CD4-positive, alpha-beta T cell treated with Interleukin-6 for 4 hours (primary cell): ENCODE measurements around the gene LMTK3.
A peak's percentile ranks its signal among the peaks of the same experiment; 100 is the strongest.

Experiments
- DNase-seq: peaks from one replicate; pipeline ENCODE4 v3.0.0-alpha.2; 2020; ENCODE audit warnings: mixed read lengths

Gene LMTK3

DNA sequence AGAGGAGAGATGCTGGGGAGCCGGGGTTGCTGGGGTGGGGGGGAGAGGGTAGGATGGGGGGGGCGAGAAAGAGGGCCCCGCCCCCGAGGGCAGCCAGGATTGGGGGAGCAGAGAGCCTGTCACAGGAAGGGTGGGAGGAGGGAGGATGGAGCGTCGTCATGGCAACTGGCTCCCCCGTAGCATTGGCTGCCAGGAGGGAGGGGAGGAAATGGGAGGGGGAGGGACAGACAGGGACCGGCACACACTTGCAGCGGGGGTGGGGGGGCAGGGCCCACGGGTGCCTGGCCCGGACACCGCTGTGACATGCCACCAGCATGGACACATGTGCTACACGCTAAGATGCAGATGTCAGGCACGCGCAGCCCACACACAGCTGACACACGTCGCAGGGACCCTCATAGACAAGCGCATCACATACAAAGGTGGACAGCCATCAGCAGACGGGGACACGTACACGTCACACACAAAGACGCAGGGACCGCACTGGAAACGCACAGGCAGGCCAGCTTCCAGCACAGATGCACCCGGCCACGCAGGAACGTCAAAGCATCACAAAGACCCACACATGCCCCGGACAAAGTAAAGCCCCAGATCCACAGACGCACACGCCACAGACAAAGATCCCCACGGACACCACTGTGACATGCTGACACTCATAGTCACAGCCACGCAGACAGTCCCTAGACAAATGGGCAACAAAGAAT is at the start of gene LMTK3:
Gene LMTK3, minus strand, starts transcription at position 36 of the 704 bp plus-strand sequence. CDS start 259 bp downstream, outside the sequence.
- peak; percentile 93 for DNase-seq

- no peak for DNase-seq
These were observed 49.8 kb upstream of the LMTK3 start for GRCh38 chr19:48561412-48561811.

- peak; percentile 7 for DNase-seq
These were observed 48.5 kb upstream of the LMTK3 start for GRCh38 chr19:48560095-48560530.

DNA sequence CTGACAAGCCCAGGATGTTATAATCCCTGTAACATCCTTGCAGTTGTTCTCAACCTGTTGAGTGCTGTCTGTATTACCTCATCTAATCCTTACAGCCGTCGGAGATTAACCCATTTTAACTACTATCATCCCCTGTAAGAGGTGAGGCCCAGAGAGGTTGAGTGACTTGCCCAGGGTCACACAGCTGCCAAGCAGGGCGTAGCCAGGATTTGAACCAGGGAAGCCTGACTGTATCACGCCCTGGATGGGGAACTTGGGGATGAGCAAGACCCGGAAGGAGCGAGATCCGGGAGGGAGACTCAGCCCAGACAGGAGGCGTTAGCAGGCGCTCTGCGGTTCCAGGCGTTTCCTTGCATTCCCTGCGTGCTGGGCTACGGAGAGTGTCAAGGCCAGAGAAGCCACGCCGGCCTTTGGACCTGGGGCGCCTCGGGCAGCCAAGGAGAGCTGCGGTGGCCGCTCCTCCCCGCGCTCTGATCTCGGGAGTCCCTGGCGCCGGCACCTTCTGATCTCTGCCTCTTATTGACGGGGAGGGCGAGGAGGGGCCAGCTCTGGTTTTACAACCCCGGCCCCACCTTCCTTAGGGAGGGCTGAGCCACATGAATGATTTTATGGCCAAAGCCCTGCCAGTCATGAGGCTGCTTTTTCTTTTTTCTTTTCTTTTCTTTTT is 46.5 kb upstream of the LMTK3 start:
- DNase-seq = no peak

- DNase-seq = no peak
These were observed 45.2 kb upstream of the LMTK3 start for GRCh38 chr19:48556825-48557224.

DNA sequence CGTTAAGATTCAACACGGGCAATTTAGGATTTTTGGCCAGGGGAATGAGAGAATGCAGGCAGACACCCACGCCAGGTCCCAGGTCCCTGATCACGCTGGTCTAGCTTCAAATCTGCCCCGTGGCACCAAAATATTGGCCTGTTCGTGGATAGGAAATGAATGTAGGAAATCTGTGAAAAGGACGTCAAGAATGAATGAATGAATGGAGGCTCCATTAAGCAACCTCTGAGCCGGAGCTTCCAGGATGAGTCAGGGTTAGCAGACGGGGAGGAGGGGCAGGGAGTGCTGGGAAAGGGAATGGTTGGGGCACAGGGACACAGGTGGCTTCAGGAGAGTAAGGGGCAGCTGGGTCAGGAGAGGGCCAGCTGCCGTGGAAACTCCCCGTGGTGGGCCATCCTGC is 44.5 kb upstream of the LMTK3 start:
- DNase-seq = no peak

DNA sequence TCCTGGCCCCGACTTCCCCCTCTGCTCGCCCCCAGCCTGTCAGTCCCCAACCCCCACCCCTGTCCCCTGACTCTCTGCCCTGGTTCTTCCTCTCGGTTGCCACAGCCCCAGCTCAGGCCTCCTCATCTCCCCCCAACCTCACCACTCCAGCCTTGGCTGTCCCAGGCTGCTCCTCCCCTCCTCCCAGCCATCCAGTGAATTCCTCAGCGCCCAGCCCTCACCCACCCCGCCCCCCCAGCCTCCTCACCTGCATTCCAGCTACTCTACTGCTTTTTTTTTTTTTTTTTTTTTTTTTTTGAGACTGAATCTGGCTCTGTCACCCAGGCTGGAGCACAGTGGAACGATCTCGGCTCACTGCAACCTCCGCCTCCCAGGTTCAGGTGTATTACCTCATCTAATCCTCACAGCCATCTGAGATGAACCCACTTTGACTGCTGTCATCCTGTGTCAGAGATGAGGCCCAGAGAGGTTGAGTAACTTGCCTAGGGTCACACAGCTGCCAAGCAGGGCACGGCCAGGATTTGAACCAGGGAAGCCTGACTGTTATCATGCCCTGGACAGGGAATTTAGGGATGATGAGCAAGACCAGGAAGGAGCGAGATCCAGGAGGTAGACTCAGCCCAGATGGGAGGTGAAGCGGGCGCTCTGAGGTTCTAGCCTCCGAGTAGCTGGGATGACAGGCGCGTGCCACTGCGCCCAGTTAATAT is 42.9 kb upstream of the LMTK3 start:
- no peak for DNase-seq

GRCh38 chr19:48553676-48554384 is 42.2 kb upstream of the LMTK3 start:
- DNase-seq = no peak

GRCh38 chr19:48552406-48553322 is 41.0 kb upstream of the LMTK3 start:
- no peak for DNase-seq

DNA sequence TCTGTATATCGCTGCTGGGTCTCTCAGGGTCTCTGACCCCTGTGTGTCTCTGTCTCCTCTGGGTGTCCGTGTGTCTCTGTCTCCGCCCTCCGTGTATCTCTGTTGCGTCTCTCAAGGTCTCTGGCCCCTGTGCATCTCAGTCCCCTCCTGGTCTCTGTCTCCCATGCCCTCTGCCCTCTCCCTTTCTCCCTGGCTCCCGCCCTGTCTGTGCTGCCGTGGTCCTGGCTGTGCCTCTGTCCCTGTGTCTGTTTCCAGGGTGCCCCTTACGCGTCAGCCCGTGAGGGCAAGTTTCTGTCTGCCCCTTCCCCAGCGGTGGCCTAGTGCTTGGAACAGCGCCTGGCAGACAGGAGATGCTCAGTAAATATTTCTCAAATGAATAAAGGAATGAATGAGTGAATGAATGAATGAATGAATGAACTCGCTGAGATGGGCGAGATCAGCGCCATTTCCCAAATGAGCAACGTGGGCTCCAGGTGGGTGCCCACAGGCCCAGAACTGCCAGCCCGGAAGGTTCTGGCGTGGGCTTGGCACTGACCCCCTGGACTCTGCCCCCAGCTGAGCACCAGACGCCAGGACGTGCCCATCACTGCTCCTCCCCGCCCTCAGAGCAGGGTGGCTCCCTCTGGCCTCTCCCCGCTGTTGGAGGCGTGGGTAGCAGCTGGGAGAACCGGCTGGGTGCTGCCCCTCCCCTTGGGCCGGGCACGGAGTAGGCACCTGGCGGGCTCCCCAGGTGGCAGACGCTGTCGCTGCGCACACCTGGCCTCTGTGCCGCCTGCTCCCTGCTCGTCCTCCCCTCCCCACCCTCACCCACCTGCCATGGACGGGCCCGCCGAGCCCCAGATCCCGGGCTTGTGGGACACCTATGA is 40.0 kb upstream of the LMTK3 start, which contains the start of gene SULT2B1:
Gene SULT2B1, plus strand, starts transcription at position 736 of the 866 bp plus-strand sequence. Its CDS starts 81 bp downstream, at position 817.
- DNase-seq = no peak

GRCh38 chr19:48549380-48549779 is 37.7 kb upstream of the LMTK3 start:
- DNase-seq = no peak

DNA sequence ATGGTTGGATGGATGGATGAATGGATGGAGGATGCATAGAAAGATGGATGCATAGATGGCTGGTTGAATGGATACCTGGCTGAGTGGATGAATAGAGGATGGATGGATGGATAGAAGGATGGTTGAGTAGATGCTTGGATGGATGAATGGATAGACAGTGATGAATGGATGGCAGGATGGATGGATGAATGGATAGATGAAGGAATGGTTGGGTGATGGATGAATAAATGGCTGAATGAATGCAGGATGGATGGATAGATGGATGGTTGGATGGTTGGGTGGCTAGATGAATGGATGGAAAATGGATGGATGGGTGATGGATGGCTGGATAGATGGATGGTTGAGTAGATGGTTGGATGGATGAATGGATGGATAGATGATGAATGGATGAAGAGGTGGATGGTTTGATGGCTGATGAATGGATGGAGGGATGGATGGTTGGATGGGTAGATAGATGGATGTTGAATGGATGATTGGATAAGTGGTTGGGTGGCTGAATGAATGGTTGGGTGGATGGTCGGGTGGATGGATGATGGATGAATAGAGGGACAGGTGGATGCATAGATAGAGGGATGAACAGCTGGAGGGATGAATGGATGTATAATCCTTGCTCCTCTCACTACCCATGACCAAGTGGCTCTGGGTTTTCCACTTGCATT is 36.7 kb upstream of the LMTK3 start:
- no peak for DNase-seq

DNA sequence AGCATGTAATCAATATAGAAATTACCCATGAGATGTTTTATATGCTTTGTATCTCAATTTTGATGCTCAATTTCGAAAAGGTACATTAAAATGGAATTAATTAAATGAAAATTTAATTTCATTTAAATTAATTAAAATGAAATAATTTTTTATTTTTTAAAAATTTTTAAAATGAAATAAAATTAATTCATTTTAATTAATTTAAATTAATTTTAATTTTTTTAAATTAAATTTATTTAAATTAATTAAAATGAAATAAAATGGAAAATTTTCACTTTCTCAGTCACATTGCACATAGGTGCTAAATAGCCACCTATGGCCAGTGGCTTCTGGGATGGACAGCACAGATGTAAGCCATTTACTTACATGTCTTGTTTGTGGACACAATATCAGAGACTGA is 36.1 kb upstream of the LMTK3 start:
- no peak for DNase-seq

DNA sequence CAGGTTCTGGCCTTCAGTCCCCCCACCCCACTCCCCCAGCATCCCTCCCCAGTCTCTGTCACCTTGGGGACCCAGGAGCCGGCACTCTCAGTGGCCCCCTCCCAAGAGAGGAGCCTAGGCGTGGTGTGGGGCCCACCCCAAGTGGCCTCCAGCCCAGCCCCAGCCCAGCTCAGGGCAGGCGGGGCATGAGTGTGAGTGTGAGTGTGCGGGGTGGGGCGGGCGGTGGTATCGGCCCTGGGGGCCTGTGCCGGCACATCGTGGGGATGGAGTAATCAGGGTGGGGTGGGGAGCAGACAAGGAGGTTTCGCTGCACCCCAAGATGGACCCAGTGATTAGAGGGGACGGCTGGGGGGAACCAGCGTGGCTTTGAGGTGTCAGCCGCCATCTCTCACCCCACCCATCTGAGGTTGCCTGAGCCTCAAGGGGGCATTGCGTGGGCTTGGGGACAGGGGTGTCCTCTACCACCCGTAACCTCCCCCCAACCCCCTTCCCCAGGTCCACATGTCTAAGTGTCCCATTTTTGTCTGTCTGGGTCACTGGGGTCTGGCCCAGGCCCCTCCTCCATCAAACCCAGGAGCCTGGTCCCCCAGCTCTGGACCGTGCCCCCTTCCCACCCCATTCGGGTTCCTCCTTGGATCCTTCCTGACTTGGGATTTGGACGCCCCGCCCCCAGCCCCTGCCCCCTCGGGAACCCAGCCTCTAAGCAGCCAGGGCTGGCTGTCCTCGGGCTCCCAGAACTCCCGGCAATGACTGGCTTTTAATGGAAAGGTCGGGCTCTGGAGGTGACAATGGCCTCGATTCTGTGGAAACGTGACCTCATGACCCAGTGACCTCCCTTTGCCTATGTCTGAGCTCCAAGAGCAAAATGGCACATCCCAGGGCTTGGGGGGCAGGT is 33.5 kb upstream of the LMTK3 start:
- DNase-seq = no peak

DNA sequence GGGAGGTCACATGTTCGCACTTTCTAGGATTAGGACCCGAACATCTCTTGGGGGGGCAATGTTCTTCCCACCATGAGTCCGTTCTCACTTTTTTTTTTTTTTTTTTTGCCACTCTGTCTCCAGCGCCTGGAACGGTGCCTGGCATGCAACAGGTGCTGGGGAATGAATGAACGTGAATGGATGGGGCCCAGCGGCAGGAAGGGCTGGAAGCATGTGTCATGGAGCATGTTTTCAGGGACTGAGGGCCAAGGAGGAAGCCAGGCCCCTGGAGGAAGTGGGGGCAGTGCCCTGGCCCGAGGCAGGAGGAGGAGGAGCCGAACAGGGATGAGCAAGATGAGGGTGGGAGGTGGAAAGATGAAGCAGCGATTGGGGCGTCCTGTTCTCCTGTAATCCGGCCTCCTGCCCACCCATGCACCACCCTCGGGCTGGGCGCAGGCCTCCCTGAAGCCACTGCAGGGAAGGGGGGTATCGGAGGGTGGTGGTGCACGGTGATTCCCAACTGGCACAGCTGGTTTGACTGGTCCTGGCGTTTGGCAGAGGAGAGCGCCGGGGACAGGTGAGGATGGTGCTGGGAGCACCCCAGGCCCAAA is 31.6 kb upstream of the LMTK3 start:
- DNase-seq = no peak

DNA sequence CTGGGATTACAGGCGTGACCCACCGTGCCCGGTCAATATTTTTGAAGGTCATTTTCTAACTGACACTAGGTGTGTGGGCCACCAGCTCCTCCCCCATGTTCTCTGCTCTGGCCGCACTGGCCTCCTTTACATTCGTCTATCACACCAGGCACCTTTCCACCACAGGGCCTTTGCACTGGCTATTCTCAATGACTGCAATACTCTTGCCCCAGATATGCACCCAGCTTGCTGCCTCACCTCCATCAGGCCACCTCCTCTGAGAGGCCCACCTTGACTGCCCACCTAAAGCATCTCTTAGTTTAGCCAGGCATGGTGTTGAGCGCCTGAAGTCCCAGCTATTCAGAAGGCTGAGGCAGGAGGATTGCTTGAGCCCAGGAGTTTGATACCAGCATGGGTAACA is 30.2 kb upstream of the LMTK3 start:
- no peak for DNase-seq

DNA sequence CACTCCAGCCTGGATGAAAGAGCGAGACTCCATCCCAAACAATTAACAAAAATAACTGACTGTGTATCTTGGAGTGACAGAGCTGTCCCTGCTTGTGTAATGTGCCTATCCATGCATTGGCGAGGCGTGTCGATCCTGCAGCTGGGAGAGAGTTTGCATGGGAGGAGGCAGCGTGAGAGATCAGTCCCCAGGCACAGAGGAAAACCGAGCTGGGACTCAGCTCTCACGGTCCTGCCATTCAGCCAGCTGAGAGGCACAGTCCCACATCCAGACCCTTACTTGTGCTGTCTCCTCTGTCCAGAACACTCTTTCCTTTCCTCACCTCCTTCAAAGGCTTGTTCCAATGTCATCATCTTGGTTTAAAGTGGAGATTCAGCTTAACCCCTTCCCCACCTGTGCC is 28.5 kb upstream of the LMTK3 start:
- DNase-seq = no peak

DNA sequence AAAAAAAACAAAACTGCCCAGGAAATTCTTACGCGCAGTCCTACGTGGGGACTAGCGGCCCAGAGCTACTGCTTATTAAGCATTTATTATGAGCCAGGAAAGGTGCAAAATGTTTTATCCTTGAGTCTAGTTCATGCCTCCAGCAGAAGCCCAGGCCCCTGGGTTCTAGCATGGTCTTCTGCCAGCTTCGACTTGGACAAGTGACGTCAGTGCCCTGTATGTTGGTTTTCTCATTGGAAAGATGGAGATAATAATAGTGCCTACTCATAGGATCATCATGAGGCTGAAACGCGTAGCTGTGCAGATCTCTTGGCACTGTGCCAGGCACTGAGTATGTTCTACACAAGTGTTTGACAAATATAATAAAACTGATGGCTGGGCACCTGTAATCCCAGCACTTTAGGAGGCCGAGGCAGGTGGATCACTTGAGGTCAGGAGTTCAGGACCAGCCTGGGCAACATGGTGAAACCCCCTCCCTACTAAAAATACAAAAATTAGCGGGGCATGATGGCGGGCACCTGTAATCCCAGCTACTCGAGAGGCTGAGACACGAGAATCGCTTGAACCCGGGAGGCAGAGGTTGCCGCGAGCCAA is 28.0 kb upstream of the LMTK3 start:
- DNase-seq = no peak
